Glutamatergic neuron (in vitro differentiated cells): ENCODE data around the gene TRPM4. TPM values are rescaled to one million over a fixed set of nuclear protein-coding genes. Genes with fewer than 3 reads are reported as not detected.

Experiments used
- DNase-seq: peaks from one replicate; pipeline ENCODE4 v3.0.0; 2022
- H3K27ac Mint-ChIP-seq: one replicate; pipeline ENCODE4 v1.8.0; 2020; ENCODE audit warnings: mild to moderate bottlenecking, mixed read lengths, inconsistent platforms; ENCODE audit not compliant: unreplicated experiment
- H3K27me3 Mint-ChIP-seq: one replicate; pipeline ENCODE4 v1.8.0; 2020; ENCODE audit warnings: mild to moderate bottlenecking, moderate library complexity, mixed read lengths, inconsistent platforms; ENCODE audit not compliant: unreplicated experiment
- H3K36me3 Mint-ChIP-seq: one replicate; pipeline ENCODE4 v1.8.0; 2020; ENCODE audit warnings: mild to moderate bottlenecking, mixed read lengths, inconsistent platforms; ENCODE audit not compliant: unreplicated experiment
- H3K4me1 Mint-ChIP-seq: one replicate; pipeline ENCODE4 v1.8.0; 2020; ENCODE audit warnings: mild to moderate bottlenecking, low read depth, mixed read lengths, inconsistent platforms; ENCODE audit not compliant: unreplicated experiment
- H3K4me3 Mint-ChIP-seq: one replicate; pipeline ENCODE4 v1.8.0; 2020; ENCODE audit warnings: mild to moderate bottlenecking, mixed read lengths, inconsistent platforms; ENCODE audit not compliant: unreplicated experiment
- H3K9me3 Mint-ChIP-seq: one replicate; pipeline ENCODE4 v1.8.0; 2020; ENCODE audit warnings: mild to moderate bottlenecking, moderate library complexity, mixed read lengths, inconsistent platforms; ENCODE audit not compliant: unreplicated experiment
- CTCF ChIP-seq: fragments of 200-600 bp; sonication (generic); IDR thresholded peaks from one replicate; pipeline ENCODE4 v1.5.0; 2021; ENCODE audit not compliant: partially characterized antibody, unreplicated experiment
- total RNA-seq: library from RNA; stranded (reverse); fragmentation: NEBNext Ultra II Directional; extraction: Animal tissue kit (Norgen Biotek cat#: 25700); gene quantifications from one replicate; pipeline ENCODE4 v1.2.1, GENCODE V29; 2021; ENCODE audit not compliant: unreplicated experiment

The TRPM4 gene
- total RNA-seq, 1 donor from 2014 or later, result 54.1 TPM

GRCh38 chr19:49210901-49211451 is 53.4 kb downstream of the TRPM4 start:
- TF ChIP-seq CTCF, result no peak
- Mint-ChIP-seq H3K4me3 (peak overlapping the region; percentile 88), H3K27me3 (peaks cover 5% of the 10 kb centered on the region), H3K36me3 (no peaks in the 10 kb centered on the region), H3K27ac (no peak overlapping the region), H3K9me3 (peaks cover 12% of the 10 kb centered on the region), H3K4me1 (peaks cover 7% of the 10 kb centered on the region)
- no peak for DNase-seq

GRCh38 chr19:49212016-49212701 is 54.6 kb downstream of the TRPM4 start:
- peaks cover 12% of the 10 kb centered on the region for H3K9me3 Mint-ChIP-seq
- no peaks in the 10 kb centered on the region for H3K36me3 Mint-ChIP-seq
- peaks cover 5% of the 10 kb centered on the region for H3K27me3 Mint-ChIP-seq
- H3K27ac Mint-ChIP-seq, result no peak overlapping the region
- H3K4me3 Mint-ChIP-seq, result no peak overlapping the region
- TF ChIP-seq CTCF, result no peak
- DNase-seq, result no peak
- peaks cover 7% of the 10 kb centered on the region for H3K4me1 Mint-ChIP-seq

GRCh38 chr19:49213791-49214190 is 56.2 kb downstream of the TRPM4 start:
- peaks cover 7% of the 10 kb centered on the region for H3K4me1 Mint-ChIP-seq
- H3K4me3 Mint-ChIP-seq, result no peak overlapping the region
- peak; percentile 22 for DNase-seq
- H3K27ac Mint-ChIP-seq, result no peak overlapping the region
- TF ChIP-seq CTCF, result no peak
- no peaks in the 10 kb centered on the region for H3K36me3 Mint-ChIP-seq
- H3K27me3 Mint-ChIP-seq, result peaks cover 5% of the 10 kb centered on the region
- peaks cover 12% of the 10 kb centered on the region for H3K9me3 Mint-ChIP-seq

- Mint-ChIP-seq H3K9me3 (peaks cover 10% of the 10 kb centered on the region), H3K36me3 (no peaks in the 10 kb centered on the region), H3K27me3 (peaks cover 5% of the 10 kb centered on the region), H3K27ac (no peak overlapping the region), H3K4me1 (peaks cover 7% of the 10 kb centered on the region), H3K4me3 (no peak overlapping the region)
- DNase-seq, result no peak
- TF ChIP-seq CTCF, result no peak
Measured at GRCh38 chr19:49214701-49215100, 57.1 kb downstream of the TRPM4 start.

- H3K27me3 Mint-ChIP-seq, result peaks cover 2% of the 10 kb centered on the region
- no peak for DNase-seq
- no peak overlapping the region for H3K27ac Mint-ChIP-seq
- TF ChIP-seq CTCF, result no peak
- no peaks in the 10 kb centered on the region for H3K36me3 Mint-ChIP-seq
- H3K4me1 Mint-ChIP-seq, result peaks cover 6% of the 10 kb centered on the region
- H3K9me3 Mint-ChIP-seq, result peaks cover 3% of the 10 kb centered on the region
- H3K4me3 Mint-ChIP-seq, result no peak overlapping the region
Measured at GRCh38 chr19:49216071-49216470, 58.5 kb downstream of the TRPM4 start.
